ENCODE measurements around the gene TNPO3.

TNPO3 gene

GRCh38 chr7:129054438-129055293, at the start of gene TNPO3:
TNPO3 (minus strand) TSS chr7:129055111; CDS start chr7:129054770, 341 bp downstream.
- peak; percentile 95 for DNase-seq

DNA sequence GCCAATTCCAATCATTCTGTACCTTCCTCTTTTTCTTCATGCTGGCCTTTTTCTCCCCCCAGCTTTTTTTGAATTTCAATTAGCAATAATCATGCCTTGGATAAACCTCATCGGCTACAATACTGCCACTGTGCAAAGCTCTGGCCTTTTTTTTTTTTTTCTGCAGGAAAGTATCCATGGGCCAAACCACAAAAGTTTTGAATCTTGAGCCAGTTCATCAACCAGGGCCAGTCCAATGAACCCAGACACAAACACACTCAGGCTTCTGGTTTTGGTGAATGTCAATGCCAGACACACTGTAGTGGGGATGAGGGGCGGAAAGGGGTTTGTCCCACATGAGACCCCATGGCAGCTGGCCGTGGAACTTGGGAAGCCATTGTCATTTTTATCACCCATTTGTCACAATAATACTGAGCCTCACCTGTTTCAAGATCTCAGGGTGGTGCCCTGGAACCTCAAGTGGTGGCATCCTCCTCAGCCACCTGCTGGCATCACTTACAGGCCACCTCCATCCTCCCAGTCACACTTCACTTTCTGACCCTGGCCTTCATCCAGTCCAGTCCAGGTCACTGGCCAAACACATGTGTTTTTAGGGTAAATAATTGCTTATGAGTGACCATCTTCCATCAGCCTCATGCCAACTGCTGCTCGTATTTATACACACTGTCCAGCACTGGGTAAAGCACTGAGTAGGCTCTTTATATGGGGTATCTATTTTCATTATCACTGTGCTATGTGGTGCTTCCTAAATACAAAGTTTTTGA, 48.8 kb upstream of the TNPO3 start:
- no peak for DNase-seq

GRCh38 chr7:129101746-129102145, 46.8 kb upstream of the TNPO3 start:
- no peak for DNase-seq

DNA sequence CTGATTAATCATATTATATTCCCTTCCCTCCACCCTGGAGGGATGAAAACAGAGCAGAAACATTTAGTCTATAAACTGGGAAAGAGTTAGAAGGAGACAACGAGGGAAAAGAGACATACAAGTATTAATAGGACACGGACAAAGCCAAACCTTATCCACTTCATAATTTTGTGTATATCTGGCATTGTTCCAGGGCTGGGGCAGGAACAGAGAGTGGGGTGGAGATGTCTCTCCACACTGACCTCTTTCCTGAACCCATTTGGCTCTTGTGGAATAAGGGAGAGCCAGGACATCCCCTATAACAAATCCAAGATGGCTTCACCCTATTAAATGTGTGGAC, 45.9 kb upstream of the TNPO3 start:
- no peak for DNase-seq

- DNase-seq, result no peak
Observed at GRCh38 chr7:129098409-129099084, 43.6 kb upstream of the TNPO3 start.

- no peak for DNase-seq
Observed at GRCh38 chr7:129095258-129095657, 40.3 kb upstream of the TNPO3 start.

DNA sequence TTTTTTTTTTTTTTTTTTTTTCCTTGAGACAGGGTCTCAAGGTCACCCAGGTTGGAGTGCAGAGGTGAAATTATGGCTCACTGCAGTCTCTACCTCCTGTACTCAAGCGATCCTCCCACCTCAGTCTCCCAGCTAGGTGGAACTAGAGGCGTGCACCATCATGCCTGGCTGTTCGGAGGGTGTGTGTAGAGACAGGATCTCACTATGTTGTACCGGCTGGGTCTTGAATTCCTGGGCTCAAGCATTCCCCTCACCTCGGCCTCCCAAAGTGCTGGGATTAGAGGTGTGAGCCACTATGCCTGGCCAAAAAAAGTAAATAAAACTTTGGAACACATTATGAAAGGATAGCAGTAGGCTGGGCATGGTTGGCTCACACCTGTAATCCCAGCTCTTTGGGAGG, 39.6 kb upstream of the TNPO3 start:
- DNase-seq, result no peak

DNA sequence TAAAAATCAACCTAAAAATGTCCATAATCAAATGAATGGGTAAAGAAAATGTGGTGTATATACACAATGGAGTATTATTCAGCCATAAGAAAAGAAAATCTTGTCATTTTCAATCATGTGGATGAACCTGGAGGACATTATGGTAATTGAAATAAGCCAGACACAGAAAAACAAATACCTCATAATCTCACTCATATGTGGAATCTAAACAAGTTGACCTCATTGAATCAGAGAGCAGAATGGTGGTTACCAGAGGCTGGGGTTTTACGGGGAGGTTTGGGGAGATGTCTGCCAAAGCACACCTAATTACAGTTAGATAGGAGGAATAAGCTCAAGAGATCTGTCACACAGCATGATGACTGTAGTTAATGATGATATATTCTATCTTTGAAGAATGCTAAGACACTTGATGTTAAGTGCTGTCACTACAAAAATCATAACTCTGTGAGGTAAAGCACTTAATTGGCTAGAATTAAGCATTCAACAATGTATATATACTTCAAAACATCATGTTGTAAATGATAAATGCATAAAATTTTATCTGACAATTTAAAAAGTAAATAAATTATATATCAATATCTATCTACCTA, 39.1 kb upstream of the TNPO3 start:
- DNase-seq, result no peak

GRCh38 chr7:129091484-129092002, 36.6 kb upstream of the TNPO3 start:
- DNase-seq, result peak; percentile 94 to 95

- DNase-seq, result no peak
Observed at GRCh38 chr7:129090300-129090907, 35.5 kb upstream of the TNPO3 start.

DNA sequence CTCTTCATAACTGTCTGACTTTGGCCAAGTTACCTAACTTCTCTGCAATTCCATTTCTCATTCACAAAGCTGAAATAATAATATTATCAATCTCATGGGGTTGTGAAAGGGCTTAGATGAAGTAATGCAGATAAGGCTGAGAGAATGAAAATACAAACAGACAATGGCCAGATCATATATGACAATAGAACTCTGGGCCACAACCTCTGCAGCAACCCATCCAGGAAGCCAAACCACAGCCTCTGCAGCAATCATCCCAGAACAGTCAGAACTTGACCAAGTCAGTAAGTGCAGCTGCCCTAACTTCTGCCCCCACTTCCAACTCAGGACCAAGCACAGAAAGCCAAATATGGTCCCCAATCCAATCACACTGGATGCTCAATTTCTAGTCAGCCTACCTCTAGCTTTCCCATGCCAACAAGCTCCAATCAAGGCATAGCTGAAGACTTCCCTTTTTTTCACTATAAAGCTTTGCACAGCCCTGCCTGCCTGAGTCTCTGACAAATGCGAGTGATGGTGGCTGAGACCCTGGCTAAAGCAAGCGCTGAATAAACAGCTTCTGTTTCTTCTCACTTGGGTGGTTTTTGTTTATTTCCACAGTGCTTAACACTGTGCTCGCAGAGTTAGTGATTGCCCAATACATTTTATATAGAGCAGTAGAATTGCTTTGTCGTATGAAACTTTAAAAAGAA, 34.8 kb upstream of the TNPO3 start:
- DNase-seq, result no peak

- DNase-seq, result no peak
Observed at GRCh38 chr7:129084801-129085551, 30.1 kb upstream of the TNPO3 start.

GRCh38 chr7:129083525-129083924, 28.6 kb upstream of the TNPO3 start:
- no peak for DNase-seq

GRCh38 chr7:129078455-129078854, 23.5 kb upstream of the TNPO3 start:
- no peak for DNase-seq

DNA sequence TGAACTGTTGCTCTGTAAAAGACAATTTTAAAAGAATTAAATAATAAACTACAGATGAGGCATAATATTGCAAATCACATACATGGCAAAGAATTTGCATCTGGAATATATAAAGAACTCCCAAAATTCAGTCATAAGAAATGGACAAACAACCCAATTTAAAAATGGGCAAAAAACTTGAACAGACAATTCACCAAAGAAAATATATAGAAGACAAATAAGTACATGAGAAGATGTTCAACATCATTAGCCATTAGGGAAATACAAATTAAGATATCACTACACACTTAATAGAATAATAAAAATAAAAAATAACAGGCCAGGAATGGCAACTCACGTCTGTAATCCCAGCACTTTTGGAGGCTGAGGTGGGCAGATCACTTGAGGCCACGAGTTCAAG, 22.0 kb upstream of the TNPO3 start:
- DNase-seq, result no peak

- DNase-seq, result no peak
Observed at GRCh38 chr7:129074994-129075393, 20.1 kb upstream of the TNPO3 start.

- DNase-seq, result no peak
Observed at GRCh38 chr7:129074361-129074871, 19.5 kb upstream of the TNPO3 start.

- no peak for DNase-seq
Observed at GRCh38 chr7:129073738-129074137, 18.8 kb upstream of the TNPO3 start.

GRCh38 chr7:129073204-129073603, 18.3 kb upstream of the TNPO3 start:
- DNase-seq, result no peak

DNA sequence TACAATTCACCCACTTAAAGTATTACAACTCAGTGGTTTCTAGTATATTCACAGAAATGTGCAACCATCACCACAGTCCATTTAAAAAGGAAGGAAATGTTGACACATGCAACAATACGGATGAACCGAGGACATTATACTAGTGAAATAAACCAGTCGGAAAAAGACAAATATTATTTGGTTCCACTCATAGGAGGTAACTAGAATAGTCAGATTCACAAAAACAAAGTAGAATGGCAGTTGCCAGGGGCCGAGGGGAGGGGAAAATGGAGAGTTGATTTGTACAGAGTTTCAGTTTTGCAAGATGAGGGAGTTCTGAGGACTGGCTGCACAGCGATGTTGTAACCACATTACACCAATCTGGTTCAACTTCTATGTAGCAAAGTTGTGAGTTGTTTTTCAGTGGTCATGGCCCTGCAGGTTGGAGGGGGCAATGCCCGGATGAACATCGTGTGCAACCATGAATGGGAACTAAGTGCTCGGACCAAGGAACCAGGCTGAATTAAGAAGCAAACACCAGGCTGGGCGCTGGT, 17.6 kb upstream of the TNPO3 start:
- DNase-seq, result no peak

GRCh38 chr7:129069021-129069420, 14.1 kb upstream of the TNPO3 start:
- DNase-seq, result no peak
